ENCODE results near the gene MSI2. TPM values are rescaled to one million over a fixed set of nuclear protein-coding genes. Genes with fewer than 3 reads are reported as not detected.

Gene MSI2
- total and polyA plus RNA-seq, 7 donors, result 12.6 to 25.8 (median 21.3) TPM

DNA sequence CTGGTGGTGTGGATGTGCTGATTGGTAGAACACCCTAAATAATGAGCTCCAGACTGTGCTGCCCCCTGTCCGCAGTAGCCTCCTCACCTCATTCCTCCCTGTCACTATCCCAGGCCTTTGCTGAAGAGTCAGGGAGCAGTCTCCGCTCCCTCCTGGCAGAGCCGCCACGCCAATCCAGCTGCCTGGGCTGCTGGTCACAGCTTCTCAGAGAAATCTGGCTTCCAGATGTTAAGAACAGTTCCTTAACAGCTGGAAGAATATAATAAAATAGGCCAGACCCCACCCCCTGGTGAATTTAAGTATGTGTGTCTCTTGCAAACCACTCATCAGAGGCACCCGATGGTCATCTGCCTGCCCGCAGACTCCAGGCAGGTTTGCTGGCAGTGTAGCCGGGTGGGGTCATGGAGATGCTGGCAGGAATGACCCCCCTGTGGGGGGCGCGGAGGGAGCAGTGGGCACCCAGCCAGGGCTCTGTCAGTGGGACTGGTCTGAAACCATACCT lies 327.8 kb downstream of the MSI2 start:
- Histone ChIP-seq H3K4me3 (no peak overlapping the region), H3K27ac (no peak overlapping the region), H3K4me1 (peaks cover 0 to 9% (median 4%) of the 10 kb centered on the region in 4 donors), H3K36me3 (no peaks in the 10 kb centered on the region), H3K9me3 (no peaks in the 10 kb centered on the region), H3K27me3 (no peaks in the 10 kb centered on the region)
- intact Hi-C loops (cut with DNase I), result no loop called here
- no peak for TF ChIP-seq POLR2AphosphoS5 (IDR thresholded peaks at IDR 0.05)
- no peak for TF ChIP-seq CTCF (IDR thresholded peaks at IDR 0.05)
- WGBS, 2 donors, result 85 to 88% methylated on average over 9 of the region's 9 CpGs
- no peak for DNase-seq

DNA sequence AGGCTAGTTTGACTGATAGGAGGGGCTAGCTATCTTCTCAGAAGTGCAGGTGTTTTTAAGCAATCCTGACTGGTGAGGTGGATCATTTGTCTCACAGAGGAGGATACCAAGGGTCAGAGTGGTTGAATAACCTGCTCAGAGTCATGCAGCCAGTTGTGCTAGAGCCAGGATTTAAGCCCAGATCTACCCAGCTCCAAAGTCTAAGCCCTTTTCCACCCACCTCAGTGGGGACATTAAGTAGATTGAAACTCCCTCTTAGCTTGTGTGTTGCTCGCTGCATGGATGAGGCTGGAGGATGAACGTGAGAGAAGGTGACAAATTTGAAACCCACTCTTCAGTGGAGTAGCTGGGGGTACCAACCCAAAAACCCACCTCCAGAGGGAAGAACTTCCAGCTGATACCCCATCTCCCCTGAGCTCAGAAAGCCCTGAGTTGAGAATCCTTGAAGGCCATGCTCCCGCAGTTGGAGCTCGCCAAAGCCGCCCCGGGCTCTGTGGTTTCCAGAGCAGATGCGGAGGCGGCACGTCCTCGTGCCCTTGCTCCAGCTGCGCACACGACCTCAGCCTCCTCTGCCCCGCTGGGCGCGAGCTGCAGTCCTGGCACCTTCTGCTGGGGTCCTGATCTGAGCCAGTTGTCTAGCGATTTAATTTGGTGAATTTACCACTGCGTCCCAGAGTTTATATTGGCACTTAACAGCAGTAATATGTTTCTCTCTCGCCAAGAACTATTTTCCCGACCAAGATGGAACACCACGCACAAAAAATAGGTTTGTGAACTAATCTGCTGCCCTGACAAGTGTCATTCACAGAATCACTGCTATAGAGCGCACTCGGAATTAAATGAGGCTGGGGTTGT lies 329.2 kb downstream of the MSI2 start:
- no peak for DNase-seq
- Histone ChIP-seq H3K36me3 (no peaks in the 10 kb centered on the region), H3K27me3 (no peaks in the 10 kb centered on the region), H3K4me3 (no peak overlapping the region), H3K9me3 (no peaks in the 10 kb centered on the region), H3K4me1 (peaks cover 0 to 9% (median 4%) of the 10 kb centered on the region in 4 donors), H3K27ac (no peak overlapping the region)
- TF ChIP-seq POLR2AphosphoS5 (IDR thresholded peaks at IDR 0.05) (no peak), CTCF (IDR thresholded peaks at IDR 0.05) (no peak), POLR2A (IDR thresholded peaks at IDR 0.05) (no peak), EP300 (IDR thresholded peaks at IDR 0.05) (no peak)
- 88 to 95% methylated on average over 22 of the region's 22 CpGs for WGBS, 2 donors
- intact Hi-C loops (cut with DNase I), result no loop called here

- no peak for DNase-seq
- TF ChIP-seq CTCF (IDR thresholded peaks at IDR 0.05) (no peak), POLR2A (IDR thresholded peaks at IDR 0.05) (no peak), POLR2AphosphoS5 (IDR thresholded peaks at IDR 0.05) (no peak), EP300 (IDR thresholded peaks at IDR 0.05) (no peak)
- Histone ChIP-seq H3K27me3 (no peaks in the 10 kb centered on the region), H3K4me3 (no peak overlapping the region), H3K4me1 (peaks cover 0 to 9% (median 4%) of the 10 kb centered on the region in 4 donors), H3K36me3 (no peaks in the 10 kb centered on the region), H3K27ac (no peak overlapping the region), H3K9me3 (no peaks in the 10 kb centered on the region)
- intact Hi-C loops (cut with DNase I), result no loop called here
- 67 to 83% methylated on average over 5 of the region's 5 CpGs for WGBS, 2 donors
Measured at GRCh38 chr17:57586196-57586740, 329.9 kb downstream of the MSI2 start.

- no peak overlapping the region for H3K4me3 ChIP-seq
- no peaks in the 10 kb centered on the region for H3K27me3 ChIP-seq
- no peak overlapping the region for H3K27ac ChIP-seq
- peaks cover 0 to 9% (median 4%) of the 10 kb centered on the region in 4 donors for H3K4me1 ChIP-seq
- no peak for TF ChIP-seq CTCF (IDR thresholded peaks at IDR 0.05)
- TF ChIP-seq POLR2AphosphoS5 (IDR thresholded peaks at IDR 0.05), result no peak
- TF ChIP-seq POLR2A (IDR thresholded peaks at IDR 0.05), result no peak
- no peak for TF ChIP-seq EP300 (IDR thresholded peaks at IDR 0.05)
- H3K9me3 ChIP-seq, result no peaks in the 10 kb centered on the region
- intact Hi-C loops (cut with DNase I), result no loop called here
- no peak for DNase-seq
- 87 to 90% methylated on average over 4 of the region's 4 CpGs for WGBS, 2 donors
- H3K36me3 ChIP-seq, result no peaks in the 10 kb centered on the region
Measured at GRCh38 chr17:57586742-57587141, 330.4 kb downstream of the MSI2 start.

Measured in sigmoid colon (tissue), 7 donors.